ENCODE data around the gene NMUR1. TPM values are rescaled to one million over a fixed set of nuclear protein-coding genes. Genes with fewer than 3 reads are reported as not detected.
A peak's percentile ranks its signal among the peaks of the same experiment; 100 is the strongest.

Gene NMUR1
- total and polyA plus RNA-seq, 9 donors, result 0.10 to 0.56 (median 0.31) TPM; not detected in 4

DNA sequence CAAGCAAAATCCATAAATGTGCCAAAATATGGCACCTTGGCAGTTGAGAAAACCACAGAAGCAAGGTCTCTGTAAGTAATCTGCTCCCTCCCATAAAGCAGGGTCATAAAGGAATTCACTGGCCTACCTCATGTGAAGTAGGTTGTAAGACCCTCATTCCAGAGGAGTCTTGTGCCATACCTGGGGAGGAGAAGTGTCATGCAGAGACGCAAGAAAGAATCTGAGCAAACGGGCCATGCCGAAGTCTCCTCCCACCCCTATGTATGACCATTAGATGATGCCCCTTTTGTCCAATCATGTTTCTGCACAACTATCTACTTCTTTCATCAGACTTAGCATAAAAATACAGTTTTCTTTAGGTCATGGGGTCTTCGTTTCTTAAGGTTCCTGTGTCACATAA is 14.6 kb downstream of the NMUR1 start:
- intact Hi-C loops (cut with DNase I), result loop anchor here in 1 of 4 donors (10.0 kb wide), 1 partner anchor 89 kb away; no protein-coding TSS in a partner anchor
- DNase-seq, result peak in 1 of 5 donors; percentile 4
- Histone ChIP-seq H3K36me3 (no peaks in the 10 kb centered on the region), H3K4me3 (no peak overlapping the region), H3K27ac (no peak overlapping the region), H3K4me1 (ENCODE audit: insufficient read depth) (peaks cover 2% of the 10 kb centered on the region), H3K27me3 (no peaks in the 10 kb centered on the region), H3K9me3 (no peaks in the 10 kb centered on the region)
- 88 to 91% (median 89%) methylated on average over 4 of the region's 4 CpGs for WGBS, 3 donors
- TF ChIP-seq, protein P1, sequence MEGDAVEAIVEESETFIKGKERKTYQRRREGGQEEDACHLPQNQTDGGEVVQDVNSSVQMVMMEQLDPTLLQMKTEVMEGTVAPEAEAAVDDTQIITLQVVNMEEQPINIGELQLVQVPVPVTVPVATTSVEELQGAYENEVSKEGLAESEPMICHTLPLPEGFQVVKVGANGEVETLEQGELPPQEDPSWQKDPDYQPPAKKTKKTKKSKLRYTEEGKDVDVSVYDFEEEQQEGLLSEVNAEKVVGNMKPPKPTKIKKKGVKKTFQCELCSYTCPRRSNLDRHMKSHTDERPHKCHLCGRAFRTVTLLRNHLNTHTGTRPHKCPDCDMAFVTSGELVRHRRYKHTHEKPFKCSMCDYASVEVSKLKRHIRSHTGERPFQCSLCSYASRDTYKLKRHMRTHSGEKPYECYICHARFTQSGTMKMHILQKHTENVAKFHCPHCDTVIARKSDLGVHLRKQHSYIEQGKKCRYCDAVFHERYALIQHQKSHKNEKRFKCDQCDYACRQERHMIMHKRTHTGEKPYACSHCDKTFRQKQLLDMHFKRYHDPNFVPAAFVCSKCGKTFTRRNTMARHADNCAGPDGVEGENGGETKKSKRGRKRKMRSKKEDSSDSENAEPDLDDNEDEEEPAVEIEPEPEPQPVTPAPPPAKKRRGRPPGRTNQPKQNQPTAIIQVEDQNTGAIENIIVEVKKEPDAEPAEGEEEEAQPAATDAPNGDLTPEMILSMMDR (IDR thresholded peaks at IDR 0.05), result no peak
- TF ChIP-seq POLR2A (IDR thresholded peaks at IDR 0.05) (no peak), EP300 (IDR thresholded peaks at IDR 0.05) (no peak)

- Histone ChIP-seq H3K9me3 (no peaks in the 10 kb centered on the region), H3K4me1 (ENCODE audit: insufficient read depth) (peaks cover 2% of the 10 kb centered on the region), H3K4me3 (peak overlapping the region; percentile 73), H3K36me3 (no peaks in the 10 kb centered on the region), H3K27ac (peak overlapping the region; percentile 51 to 80), H3K27me3 (no peaks in the 10 kb centered on the region)
- 21 to 35% (median 23%) methylated on average over 7 of the region's 7 CpGs for WGBS, 3 donors
- TF ChIP-seq, protein P1 (IDR thresholded peaks at IDR 0.05), result no peak
- TF ChIP-seq EP300 (IDR thresholded peaks at IDR 0.05) (no peak), POLR2A (IDR thresholded peaks at IDR 0.05) (no peak)
- intact Hi-C loops (cut with DNase I), result loop anchor here in 1 of 4 donors (10.0 kb wide), 1 partner anchor 90 kb away; no protein-coding TSS in a partner anchor
- DNase-seq, result no peak
Measured at GRCh38 chr2:231514951-231515297, 15.3 kb downstream of the NMUR1 start.

DNA sequence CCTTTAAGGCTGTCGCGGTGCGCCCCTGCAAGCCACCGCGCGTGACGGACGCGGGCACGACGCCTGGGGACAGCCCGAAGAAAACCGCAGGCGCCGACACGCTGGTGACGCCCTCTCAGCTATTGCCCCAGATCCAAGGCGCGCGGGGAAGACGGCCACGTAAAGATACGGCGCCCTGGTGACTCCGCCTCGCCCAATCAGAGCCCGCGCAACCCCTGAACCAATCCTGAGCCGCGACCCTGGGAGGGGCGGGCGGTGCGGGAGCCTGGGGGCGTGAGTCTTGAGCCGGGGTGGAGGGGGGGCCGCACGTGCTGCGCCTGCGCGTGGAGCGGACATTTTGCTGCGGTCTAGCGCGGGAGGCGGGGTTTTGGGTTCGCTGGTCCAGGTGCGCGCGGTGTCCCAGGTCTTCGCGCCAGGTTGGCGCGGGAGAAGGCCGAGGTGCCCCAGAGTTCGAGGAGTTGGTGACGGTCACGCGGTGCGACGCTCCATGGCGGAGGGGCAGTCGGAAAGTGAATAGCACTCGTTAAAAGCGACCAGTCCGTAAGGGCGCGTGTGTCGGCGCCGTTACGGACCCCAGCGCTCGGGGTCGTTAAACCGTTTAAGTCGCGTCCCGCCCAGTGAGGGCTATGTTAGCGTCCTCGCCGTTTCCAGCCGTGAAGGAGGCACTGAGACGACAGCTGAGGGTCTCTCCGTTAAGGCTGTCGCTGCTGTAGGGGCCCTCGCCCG is 15.9 kb downstream of the NMUR1 start:
- no peaks in the 10 kb centered on the region for H3K36me3 ChIP-seq
- intact Hi-C loops (cut with DNase I), result loop anchor here in 1 of 4 donors (10.0 kb wide), 1 partner anchor 90 kb away; no protein-coding TSS in a partner anchor
- TF ChIP-seq, protein P1 (IDR thresholded peaks at IDR 0.05), result peak in 1 of 3 donors; percentile 18
- TF ChIP-seq POLR2A (IDR thresholded peaks at IDR 0.05) (peak; percentile 91), EP300 (IDR thresholded peaks at IDR 0.05) (no peak)
- peak overlapping the region; percentile 79 to 80 for H3K27ac ChIP-seq
- H3K4me1 ChIP-seq (ENCODE audit: insufficient read depth), result peaks cover 2% of the 10 kb centered on the region
- no peaks in the 10 kb centered on the region for H3K9me3 ChIP-seq
- peak overlapping the region; percentile 73 for H3K4me3 ChIP-seq
- no peaks in the 10 kb centered on the region for H3K27me3 ChIP-seq
- 1 to 3% (median 1%) methylated on average over 27 to 87 of the region's 87 CpGs for WGBS, 3 donors
- DNase-seq, result peak; percentile 97 to 99 (median 98)

- TF ChIP-seq, protein P1 (IDR thresholded peaks at IDR 0.05), result no peak
- TF ChIP-seq EP300 (IDR thresholded peaks at IDR 0.05), result peak; percentile 28
- Histone ChIP-seq H3K4me3 (peak overlapping the region; percentile 62), H3K27me3 (no peaks in the 10 kb centered on the region), H3K9me3 (no peaks in the 10 kb centered on the region), H3K4me1 (ENCODE audit: insufficient read depth) (peaks cover 2% of the 10 kb centered on the region), H3K27ac (peak overlapping the region; percentile 79 to 80), H3K36me3 (no peaks in the 10 kb centered on the region)
- intact Hi-C loops (cut with DNase I), result loop anchor here in 1 of 4 donors (10.0 kb wide), 1 partner anchor 91 kb away; no protein-coding TSS in a partner anchor
- no peak for DNase-seq
- 8 to 13% (median 10%) methylated on average over 7 of the region's 7 CpGs for WGBS, 3 donors
Measured at GRCh38 chr2:231513746-231514224, 16.5 kb downstream of the NMUR1 start.
